ENCODE results near the gene ALKBH5. TPM values are rescaled to one million over a fixed set of nuclear protein-coding genes. Genes with fewer than 3 reads are reported as not detected.

ALKBH5 gene
- total and polyA plus RNA-seq, 9 of the 15 experiments (the other 6 are each of a cell fraction or from before 2014, with no cell fraction given) = 11.4 to 70.0 (median 47.4) TPM

DNA sequence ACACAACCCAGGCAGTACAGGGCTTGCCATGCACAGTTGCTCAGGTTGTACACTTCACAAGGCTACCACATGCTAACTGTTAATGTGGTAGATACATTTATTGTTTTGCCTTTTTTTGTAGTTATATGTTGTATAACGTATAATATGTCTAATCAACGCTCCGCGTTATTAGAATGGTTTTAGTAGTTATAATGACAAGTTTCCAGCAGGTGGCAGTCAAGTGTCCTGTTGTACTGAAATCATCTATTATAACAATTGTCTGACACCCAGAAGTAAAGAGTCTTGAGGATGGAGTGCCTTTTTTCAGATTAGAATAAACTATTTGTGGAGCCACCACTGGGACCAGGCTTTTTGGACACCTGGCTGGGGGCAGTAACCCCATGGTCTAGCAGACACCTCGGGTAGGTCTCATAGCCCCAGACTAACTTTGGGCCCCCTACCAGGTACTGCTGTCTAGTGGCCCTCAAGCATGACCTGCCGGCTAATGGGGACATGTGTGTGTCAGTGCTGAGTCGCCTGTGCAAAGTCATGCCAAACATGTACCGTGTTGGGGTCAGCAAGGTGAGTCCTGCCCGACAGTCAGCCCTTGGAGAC lies 42.3 kb upstream of the ALKBH5 start (continued):
- TF ChIP-seq ZBED1 (IDR thresholded peaks at IDR 0.05) (no peak), HLTF (IDR thresholded peaks at IDR 0.05) (no peak), GTF3C2 (IDR thresholded peaks at IDR 0.05; ENCODE audit: borderline replicate concordance, extremely low read depth, insufficient read length) (no peak), ATF1 (CRISPR knock-in tag; IDR thresholded peaks at IDR 0.05) (no peak), ATF1 (tag; IDR thresholded peaks at IDR 0.05) (no peak), SMC3 (conservative IDR thresholded peaks at IDR 0.05; ENCODE audit: insufficient read depth, low read depth, low read length) (peak; percentile 21; the same call in 1 of the 2 replicates), RAD21 (CRISPR knock-in tag; conservative IDR thresholded peaks at IDR 0.05 in 1 of 2, IDR thresholded peaks at IDR 0.05 in 1 of 2) (peak; percentile 38 to 64; a peak in 3 of 4 replicates), TCFL5 (CRISPR knock-in tag; conservative IDR thresholded peaks at IDR 0.05) (no peak), MIER1 (IDR thresholded peaks at IDR 0.05; ENCODE audit: low read depth) (no peak), MEIS2 (IDR thresholded peaks at IDR 0.05; ENCODE audit: partially characterized antibody) (peak; percentile 13), EZH2 (IDR thresholded peaks at IDR 0.05; ENCODE audit: borderline replicate concordance, low read depth, low read length) (no peak), ZNF24 (IDR thresholded peaks at IDR 0.05) (no peak), CREBBP (IDR thresholded peaks at IDR 0.05; ENCODE audit: low read depth, low read length) (no peak)
- TF ChIP-seq, protein P1, sequence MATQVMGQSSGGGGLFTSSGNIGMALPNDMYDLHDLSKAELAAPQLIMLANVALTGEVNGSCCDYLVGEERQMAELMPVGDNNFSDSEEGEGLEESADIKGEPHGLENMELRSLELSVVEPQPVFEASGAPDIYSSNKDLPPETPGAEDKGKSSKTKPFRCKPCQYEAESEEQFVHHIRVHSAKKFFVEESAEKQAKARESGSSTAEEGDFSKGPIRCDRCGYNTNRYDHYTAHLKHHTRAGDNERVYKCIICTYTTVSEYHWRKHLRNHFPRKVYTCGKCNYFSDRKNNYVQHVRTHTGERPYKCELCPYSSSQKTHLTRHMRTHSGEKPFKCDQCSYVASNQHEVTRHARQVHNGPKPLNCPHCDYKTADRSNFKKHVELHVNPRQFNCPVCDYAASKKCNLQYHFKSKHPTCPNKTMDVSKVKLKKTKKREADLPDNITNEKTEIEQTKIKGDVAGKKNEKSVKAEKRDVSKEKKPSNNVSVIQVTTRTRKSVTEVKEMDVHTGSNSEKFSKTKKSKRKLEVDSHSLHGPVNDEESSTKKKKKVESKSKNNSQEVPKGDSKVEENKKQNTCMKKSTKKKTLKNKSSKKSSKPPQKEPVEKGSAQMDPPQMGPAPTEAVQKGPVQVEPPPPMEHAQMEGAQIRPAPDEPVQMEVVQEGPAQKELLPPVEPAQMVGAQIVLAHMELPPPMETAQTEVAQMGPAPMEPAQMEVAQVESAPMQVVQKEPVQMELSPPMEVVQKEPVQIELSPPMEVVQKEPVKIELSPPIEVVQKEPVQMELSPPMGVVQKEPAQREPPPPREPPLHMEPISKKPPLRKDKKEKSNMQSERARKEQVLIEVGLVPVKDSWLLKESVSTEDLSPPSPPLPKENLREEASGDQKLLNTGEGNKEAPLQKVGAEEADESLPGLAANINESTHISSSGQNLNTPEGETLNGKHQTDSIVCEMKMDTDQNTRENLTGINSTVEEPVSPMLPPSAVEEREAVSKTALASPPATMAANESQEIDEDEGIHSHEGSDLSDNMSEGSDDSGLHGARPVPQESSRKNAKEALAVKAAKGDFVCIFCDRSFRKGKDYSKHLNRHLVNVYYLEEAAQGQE (IDR thresholded peaks at IDR 0.05; ENCODE audit: borderline replicate concordance) = peak; percentile 9; the same call in 1 of the 2 replicates
- TF ChIP-seq, protein P1 (CRISPR knock-in tag; IDR thresholded peaks at IDR 0.05; ENCODE audit: low read depth) = no peak
- TF ChIP-seq, protein P2, sequence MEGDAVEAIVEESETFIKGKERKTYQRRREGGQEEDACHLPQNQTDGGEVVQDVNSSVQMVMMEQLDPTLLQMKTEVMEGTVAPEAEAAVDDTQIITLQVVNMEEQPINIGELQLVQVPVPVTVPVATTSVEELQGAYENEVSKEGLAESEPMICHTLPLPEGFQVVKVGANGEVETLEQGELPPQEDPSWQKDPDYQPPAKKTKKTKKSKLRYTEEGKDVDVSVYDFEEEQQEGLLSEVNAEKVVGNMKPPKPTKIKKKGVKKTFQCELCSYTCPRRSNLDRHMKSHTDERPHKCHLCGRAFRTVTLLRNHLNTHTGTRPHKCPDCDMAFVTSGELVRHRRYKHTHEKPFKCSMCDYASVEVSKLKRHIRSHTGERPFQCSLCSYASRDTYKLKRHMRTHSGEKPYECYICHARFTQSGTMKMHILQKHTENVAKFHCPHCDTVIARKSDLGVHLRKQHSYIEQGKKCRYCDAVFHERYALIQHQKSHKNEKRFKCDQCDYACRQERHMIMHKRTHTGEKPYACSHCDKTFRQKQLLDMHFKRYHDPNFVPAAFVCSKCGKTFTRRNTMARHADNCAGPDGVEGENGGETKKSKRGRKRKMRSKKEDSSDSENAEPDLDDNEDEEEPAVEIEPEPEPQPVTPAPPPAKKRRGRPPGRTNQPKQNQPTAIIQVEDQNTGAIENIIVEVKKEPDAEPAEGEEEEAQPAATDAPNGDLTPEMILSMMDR (IDR thresholded peaks at IDR 0.05 in 2 of 3, conservative IDR thresholded peaks at IDR 0.05 in 1 of 3; ENCODE audit: insufficient read depth in 2 of 3, low read depth in 1 of 3, low read length in 3 of 3) = peak; percentile 46 to 66 (median 52); a peak in 4 of 6 replicates
